Suprapubic skin (tissue), 4 donors: ENCODE measurements around the gene IL17RA.

ENCODE experiments used
- CTCF ChIP-seq, 2 donors: fragments of 200-600 bp in 1 of 2; fragments of 450-650 bp in 1 of 2; sonication (generic) in 1 of 2; IDR thresholded peaks; one replicate each; pipeline ENCODE4 v1.5.1; 2016 to 2019; ENCODE audit warnings: antibody characterized with exemption in 2 of 2, mild to moderate bottlenecking in 1 of 2, moderate library complexity in 1 of 2
- POLR2A ChIP-seq, 2 donors: fragments of 450-650 bp; IDR thresholded peaks; one replicate each; pipeline ENCODE4 v1.6.1; 2017; ENCODE audit warnings: antibody characterized with exemption in 2 of 2, mild to moderate bottlenecking in 2 of 2, moderate library complexity in 2 of 2
- POLR2AphosphoS5 ChIP-seq, 3 donors: sonication (generic); formaldehyde crosslinking; IDR thresholded peaks; one replicate each; pipeline ENCODE4 v1.6.1; 2017; ENCODE audit warnings: antibody characterized with exemption in 3 of 3

GRCh38 chr22:17138513-17138912 lies 53.7 kb downstream of the IL17RA start:
- TF ChIP-seq POLR2A (IDR thresholded peaks at IDR 0.05) = no peak
- no peak for TF ChIP-seq CTCF (IDR thresholded peaks at IDR 0.05)
- no peak for TF ChIP-seq POLR2AphosphoS5 (IDR thresholded peaks at IDR 0.05)
